ENCODE results near the gene RBM23. TPM values are rescaled to one million over a fixed set of nuclear protein-coding genes. Genes with fewer than 3 reads are reported as not detected.

RBM23 gene
- total and polyA plus RNA-seq, 9 of the 15 experiments (the other 6 are each of a cell fraction or from before 2014, with no cell fraction given): 46.0 to 102 (median 58.5) TPM

GRCh38 chr14:22918804-22919600, at the start of gene RBM23 (continued):
- no peak; the same call in 1 of the 2 replicates for TF ChIP-seq ETV1 (tag; conservative IDR thresholded peaks at IDR 0.05; ENCODE audit: low read depth)
- TF ChIP-seq PTRF (tag; IDR thresholded peaks at IDR 0.05): no peak
- TF ChIP-seq MTA3 (IDR thresholded peaks at IDR 0.05; ENCODE audit: borderline replicate concordance): peak; percentile 100
- TF ChIP-seq NUFIP1 (IDR thresholded peaks at IDR 0.05; ENCODE audit: partially characterized antibody): no peak
- TF ChIP-seq GTF2F1 (IDR thresholded peaks at IDR 0.05; ENCODE audit: low read depth, low read length): peak; percentile 41; the same call in 1 of the 2 replicates
- no peak for TF ChIP-seq ZNF24 (IDR thresholded peaks at IDR 0.05)
- no peak for TF ChIP-seq E2F3 (CRISPR knock-in tag; IDR thresholded peaks at IDR 0.05)
- TF ChIP-seq TGIF2 (CRISPR knock-in tag; IDR thresholded peaks at IDR 0.05): no peak
- TF ChIP-seq MAZ (CRISPR knock-in tag; conservative IDR thresholded peaks at IDR 0.05 in 1 of 2, IDR thresholded peaks at IDR 0.05 in 1 of 2): peak in 1 of 2 experiments; percentile 24; a peak in 2 of 4 replicates
- no peak for TF ChIP-seq ZNF561 (CRISPR knock-in tag; conservative IDR thresholded peaks at IDR 0.05)
- TF ChIP-seq HDAC8 (tag; IDR thresholded peaks at IDR 0.05): no peak
- peak; percentile 94 for TF ChIP-seq ATF1 (CRISPR knock-in tag; IDR thresholded peaks at IDR 0.05)
- peak; percentile 100 for TF ChIP-seq ATF1 (tag; IDR thresholded peaks at IDR 0.05)
- TF ChIP-seq E2F5 (CRISPR knock-in tag; IDR thresholded peaks at IDR 0.05): no peak
- no peak for TF ChIP-seq RNF2 (IDR thresholded peaks at IDR 0.05)
- no peak for TF ChIP-seq MEF2A (IDR thresholded peaks at IDR 0.05; ENCODE audit: control insufficient read depth, low read depth, low read length)
- TF ChIP-seq MBD2 (IDR thresholded peaks at IDR 0.05; ENCODE audit: borderline replicate concordance, low read depth): peak; percentile 64; the same call in 1 of the 2 replicates
- TF ChIP-seq ZNF77 (CRISPR knock-in tag; IDR thresholded peaks at IDR 0.05): no peak
- no peak for TF ChIP-seq TCF3 (CRISPR knock-in tag; IDR thresholded peaks at IDR 0.05)
- TF ChIP-seq FOXA1 (IDR thresholded peaks at IDR 0.05; ENCODE audit: borderline replicate concordance): no peak
- no peak for TF ChIP-seq THRB (CRISPR knock-in tag; conservative IDR thresholded peaks at IDR 0.05)
- TF ChIP-seq NCOA1 (IDR thresholded peaks at IDR 0.05; ENCODE audit: low read depth): peak; percentile 99
- no peak for TF ChIP-seq NR3C1 (CRISPR knock-in tag; IDR thresholded peaks at IDR 0.05)
- no peak for TF ChIP-seq ZNF507 (tag; conservative IDR thresholded peaks at IDR 0.05)
- TF ChIP-seq MLX (CRISPR knock-in tag; conservative IDR thresholded peaks at IDR 0.05): no peak
- TF ChIP-seq ZBTB12 (CRISPR knock-in tag; IDR thresholded peaks at IDR 0.05): peak; percentile 98
- TF ChIP-seq TAF9B (IDR thresholded peaks at IDR 0.05; ENCODE audit: partially characterized antibody): no peak

Measured in K562 (cell line).